Activated T-cell treated with anti-CD3 and anti-CD28 coated beads for 48 hours (primary cell): Measurements from ENCODE around the gene TTC36.
"Not testable (repeated sequence)": the region's sequence is repeated elsewhere in the genome, so short reads cannot be mapped to it uniquely, and the experiment has no call there.

Experiments used
- DNase-seq: peaks from one replicate; pipeline ENCODE4 v3.0.0-alpha.2; 2020; ENCODE audit warnings: low read depth

The TTC36 gene

GRCh38 chr11:118532091-118532490, 4.8 kb downstream of the TTC36 start:
- no peak for DNase-seq

GRCh38 chr11:118532852-118533768, 5.8 kb downstream of the TTC36 start:
- DNase-seq = no peak

DNA sequence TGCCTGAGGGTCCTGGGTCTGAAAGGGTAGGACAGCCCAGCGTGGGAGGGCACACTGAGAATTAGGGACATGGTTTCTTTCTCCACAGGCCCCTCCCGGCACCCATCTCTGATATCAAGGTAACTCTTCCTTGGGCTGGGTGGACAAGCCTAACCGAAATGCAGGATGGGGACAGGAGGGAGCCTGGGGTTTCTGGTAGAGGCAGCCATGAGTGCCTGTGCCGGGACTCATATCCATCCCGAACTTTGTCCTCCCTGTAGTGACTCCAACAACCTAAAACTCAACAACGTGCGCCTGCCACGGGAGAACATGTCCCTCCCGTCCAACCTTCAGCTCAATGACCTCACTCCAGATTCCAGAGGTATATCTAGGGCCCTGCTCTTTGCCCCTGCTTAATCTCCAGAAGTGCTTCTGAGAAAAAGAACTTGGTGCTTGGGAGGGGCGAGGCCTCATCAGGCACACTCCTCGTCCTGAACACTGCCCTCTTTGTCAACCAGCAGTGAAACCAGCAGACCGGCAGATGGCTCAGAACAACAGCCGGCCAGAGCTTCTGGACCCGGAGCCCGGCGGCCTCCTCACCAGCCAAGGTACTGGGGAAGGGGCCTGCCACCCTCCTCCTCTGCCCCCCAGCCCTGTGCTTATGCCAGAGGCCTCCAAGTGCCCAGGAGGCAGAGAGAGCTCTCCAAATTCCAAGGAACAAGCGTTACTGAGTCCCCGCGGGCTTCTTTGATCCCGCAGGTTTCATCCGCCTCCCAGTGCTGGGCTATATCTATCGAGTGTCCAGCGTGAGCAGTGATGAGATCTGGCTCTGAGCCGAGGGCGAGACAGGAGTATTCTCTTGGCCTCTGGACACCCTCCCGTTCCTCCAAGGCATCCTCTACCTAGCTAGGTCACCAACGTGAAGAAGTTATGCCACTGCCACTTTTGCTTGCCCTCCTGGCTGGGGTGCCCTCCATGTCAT, 6.8 kb downstream of the TTC36 start:
- no peak for DNase-seq

GRCh38 chr11:118535261-118535660, 8.0 kb downstream of the TTC36 start:
- no peak for DNase-seq

DNA sequence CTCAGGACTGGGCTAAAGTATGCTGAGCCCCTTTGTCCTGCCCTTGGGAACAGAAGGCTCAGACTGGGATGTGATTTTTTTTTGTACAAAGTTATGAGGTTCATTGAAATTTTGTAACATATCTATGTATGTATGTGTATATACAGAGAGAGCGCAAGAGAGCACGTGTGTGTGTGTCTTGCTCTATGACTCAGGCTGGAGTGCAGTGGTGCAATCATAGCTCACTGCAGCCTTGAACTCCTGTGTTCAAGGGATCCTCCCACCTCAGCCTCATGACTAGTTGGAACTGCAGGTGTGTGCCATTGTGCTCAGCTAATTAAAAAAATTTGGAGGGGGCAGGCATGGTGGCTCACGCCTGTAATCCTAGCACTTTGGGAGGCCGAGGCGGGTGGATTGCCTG, 9.5 kb downstream of the TTC36 start:
- no peak for DNase-seq

DNA sequence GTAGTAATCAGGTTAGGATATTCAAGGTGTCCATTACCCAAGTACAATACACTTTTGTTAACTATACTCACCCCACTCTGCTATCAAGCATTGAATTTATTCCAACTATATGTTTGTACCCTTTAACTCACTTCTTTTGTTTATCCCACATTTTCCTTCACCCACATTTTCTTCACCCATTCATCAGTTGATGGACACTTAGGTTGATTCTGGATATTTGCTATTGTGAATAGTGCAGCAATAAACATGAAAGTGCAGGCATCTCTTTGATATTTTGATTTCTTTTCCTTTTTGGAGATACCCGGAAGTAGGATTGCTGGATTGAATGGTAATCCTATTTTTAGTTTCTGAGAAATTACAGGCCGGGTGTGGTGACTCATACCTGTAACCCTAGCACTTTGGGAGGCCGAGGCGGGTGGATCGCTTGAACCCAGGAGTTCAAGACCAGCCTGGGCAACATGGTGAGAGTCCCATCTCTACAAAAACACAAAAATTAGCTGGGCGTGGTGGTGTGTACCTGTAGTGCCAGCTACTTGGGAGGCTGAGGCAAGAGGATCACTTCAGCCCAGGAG, 10.2 kb downstream of the TTC36 start:
- DNase-seq = no peak

- DNase-seq = no peak
Observed at GRCh38 chr11:118544010-118544646, 16.9 kb downstream of the TTC36 start.

DNA sequence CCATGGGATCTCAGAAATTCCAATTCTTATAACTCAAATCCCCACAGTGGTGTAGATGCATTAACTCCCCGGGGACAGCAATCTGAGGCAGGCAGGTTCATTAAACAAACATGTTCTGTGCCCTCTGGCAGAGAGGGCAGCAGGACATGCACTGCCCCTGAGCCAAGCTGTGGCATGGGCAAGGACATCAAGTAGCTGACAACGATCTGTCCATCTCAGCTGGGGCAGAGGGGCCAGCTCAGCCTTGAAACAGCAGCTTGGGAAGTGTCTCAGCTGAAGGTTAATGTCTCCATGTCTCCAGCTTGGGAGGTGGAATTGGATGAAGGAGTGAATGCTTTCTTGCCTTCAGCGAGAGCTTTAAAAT, 17.4 kb downstream of the TTC36 start:
- no peak for DNase-seq

DNA sequence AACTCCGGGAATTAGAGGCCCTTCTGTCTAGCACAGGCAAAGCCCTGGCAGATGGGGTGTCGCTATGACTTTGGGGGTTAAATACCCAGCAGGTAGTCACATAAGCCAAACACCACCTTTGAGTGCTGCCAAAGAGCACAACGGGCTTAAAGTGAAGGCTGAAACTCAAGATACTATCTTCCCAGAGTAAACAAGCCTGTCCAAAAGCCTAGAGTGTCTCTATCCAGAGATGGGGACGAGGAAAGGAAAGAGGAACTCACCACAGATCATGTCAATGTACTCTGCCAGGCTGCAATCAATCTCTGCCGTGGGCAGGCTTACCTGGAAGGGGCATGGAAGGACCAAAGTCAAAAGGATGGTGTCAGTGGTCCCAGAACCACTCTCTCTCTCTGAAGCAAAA, 18.3 kb downstream of the TTC36 start:
- no peak for DNase-seq

- no peak for DNase-seq
Observed at GRCh38 chr11:118547132-118547531, 19.9 kb downstream of the TTC36 start.

DNA sequence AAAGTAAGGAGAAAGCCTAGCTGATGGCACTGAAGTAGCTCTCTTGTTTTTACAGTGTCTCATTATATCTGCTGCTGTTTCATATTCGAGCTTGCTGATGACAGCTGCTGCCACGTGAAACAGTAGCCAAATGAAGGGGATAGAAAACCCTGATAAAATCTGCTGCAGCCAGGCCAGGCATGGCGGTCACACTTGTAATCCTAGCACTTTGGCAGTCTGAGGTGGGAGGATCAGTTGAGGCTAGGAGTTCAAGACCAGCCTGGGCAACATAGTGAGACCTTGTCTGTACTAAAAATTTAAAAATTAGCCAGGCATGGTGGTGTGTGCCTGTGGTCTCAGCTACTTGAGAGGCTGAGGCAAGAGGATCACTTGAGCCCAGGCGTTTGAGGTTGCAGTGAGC, 25.1 kb downstream of the TTC36 start:
- no peak for DNase-seq

DNA sequence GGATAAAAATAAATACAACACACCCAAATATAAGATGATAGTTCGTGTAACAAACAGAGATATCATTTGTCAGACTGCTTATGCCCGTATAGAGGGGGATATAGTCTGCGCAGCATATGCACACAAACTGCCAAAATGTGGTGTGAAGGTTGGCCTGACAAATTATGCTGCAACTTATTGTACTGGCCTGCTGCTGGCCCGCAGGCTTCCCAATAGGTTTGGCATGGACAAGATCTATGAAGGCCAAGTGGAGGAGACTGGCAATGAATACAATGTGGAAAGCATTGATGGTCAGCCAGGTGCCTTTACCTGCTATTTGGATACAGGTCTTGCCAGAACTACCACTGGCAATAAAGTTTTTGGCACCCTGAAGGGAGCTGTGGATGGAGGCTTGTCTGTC, 33.5 kb downstream of the TTC36 start:
- DNase-seq = no peak

- DNase-seq = no peak
Observed at GRCh38 chr11:118565051-118565450, 37.8 kb downstream of the TTC36 start.

DNA sequence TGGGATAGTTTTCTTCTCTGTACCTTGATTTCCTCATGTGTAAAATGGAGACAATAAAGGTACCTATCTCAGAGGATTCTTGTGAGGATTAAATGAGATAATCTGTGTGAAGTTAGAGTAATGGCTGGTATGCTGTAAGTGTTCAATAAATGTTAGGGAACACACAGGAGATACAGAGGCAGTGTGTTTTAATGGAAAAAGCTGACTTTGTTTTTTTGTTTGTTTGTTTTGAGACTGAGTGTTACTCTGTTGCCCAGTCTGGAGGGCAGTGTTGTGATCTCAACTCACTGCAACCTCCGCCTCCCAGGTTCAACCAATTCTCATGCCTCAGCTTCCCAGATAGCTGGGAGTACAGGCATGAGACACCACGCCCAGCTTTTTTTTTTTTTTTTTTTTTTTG, 42.4 kb downstream of the TTC36 start:
- DNase-seq = no peak

DNA sequence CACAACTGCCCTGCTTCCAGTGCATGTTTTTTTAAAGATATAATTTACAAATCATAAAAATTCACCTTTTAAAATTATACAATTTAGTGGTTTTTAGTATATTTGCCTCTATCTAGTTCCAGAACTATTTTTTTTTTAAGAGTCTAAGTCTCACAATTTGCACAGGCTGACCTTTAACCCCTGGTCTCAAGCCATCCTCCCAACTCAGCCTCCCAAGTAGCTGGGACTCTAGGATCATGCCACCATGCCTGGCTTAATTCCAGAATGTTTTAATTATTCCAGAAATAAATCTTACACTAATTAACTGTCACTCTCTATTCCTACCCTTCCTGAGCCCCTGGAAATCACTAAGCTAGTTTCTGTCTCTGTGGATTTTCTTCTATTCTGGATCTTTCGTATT, 43.5 kb downstream of the TTC36 start:
- no peak for DNase-seq

DNA sequence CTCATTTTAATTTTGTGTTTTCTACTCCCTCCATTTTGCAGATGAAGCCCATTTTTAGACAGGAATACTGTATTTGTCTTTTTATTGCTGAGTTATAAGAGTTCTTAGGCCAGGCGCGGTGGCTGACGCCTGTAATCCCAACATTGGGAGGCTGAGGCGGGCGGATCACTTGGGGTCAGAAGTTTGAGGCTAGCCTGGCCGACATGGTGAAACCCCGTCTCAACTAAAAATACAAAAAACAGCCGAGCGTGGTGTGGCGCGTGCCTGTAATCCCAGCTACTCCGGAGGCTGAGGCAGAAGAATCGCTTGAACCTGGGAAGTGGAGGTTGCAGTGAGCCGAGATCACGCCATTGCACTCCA, 44.4 kb downstream of the TTC36 start:
- peak; percentile 5 for DNase-seq

- peak; percentile 72 for DNase-seq
Observed at GRCh38 chr11:118572061-118572980, 45.0 kb downstream of the TTC36 start, which contains the start of gene ARCN1. ARCN1 (plus strand) TSS chr11:118572409; CDS start chr11:118572548, 139 bp downstream.

DNA sequence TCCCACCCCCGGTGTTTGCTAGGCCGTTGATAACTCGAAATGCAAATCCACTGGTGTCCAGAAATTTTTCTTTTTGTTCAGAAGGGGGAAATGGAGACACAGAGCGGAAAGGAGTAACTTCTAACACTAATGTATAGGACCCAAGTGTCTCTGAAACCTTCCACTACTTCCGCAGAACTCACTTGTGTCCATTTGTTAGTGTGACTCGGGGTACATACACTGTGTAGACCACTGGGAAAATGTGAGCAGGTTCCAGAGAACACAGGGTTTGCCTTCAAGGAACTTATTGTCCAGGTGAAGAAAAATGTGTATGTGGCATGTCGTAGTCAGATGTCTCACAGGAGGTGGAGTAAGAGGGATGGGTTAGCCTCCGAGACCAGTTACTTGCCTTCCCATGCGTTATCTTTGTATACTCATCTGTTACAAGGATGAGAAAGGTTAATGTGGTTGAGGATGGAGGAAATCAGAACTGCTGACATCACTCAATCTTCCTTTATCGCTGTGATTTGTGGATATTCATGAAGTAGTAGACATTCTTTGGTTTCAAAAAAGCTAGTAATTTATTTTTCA, 45.8 kb downstream of the TTC36 start:
- DNase-seq = peak; percentile 18

GRCh38 chr11:118574636-118575035, 47.4 kb downstream of the TTC36 start:
- no peak for DNase-seq

DNA sequence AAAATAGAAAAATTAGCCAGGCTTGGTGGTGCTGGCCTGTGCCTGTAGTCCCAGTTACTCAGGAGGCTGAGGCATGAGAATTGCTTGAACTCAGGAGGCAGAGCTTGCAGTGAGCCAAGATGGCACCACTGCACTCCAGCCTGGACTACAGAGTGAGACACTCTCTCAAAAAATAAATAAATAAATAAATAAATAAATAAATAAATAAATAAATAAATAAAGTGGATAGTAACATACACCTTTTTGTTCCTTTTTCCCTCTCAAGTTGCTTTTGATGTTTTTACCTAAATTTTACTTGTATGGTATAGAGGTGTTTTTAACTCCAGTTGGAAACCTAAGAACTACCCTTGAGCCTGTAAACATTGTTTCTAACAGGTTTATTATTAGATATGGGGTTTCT, 50.7 kb downstream of the TTC36 start:
- DNase-seq = not testable (repeated sequence)
